ENCODE results near the gene MARCHF2.
A peak's percentile ranks its signal among the peaks of the same experiment; 100 is the strongest.
"Not testable (repeated sequence)": the region's sequence is repeated elsewhere in the genome, so short reads cannot be mapped to it uniquely, and the experiment has no call there.

MARCHF2 gene

DNA sequence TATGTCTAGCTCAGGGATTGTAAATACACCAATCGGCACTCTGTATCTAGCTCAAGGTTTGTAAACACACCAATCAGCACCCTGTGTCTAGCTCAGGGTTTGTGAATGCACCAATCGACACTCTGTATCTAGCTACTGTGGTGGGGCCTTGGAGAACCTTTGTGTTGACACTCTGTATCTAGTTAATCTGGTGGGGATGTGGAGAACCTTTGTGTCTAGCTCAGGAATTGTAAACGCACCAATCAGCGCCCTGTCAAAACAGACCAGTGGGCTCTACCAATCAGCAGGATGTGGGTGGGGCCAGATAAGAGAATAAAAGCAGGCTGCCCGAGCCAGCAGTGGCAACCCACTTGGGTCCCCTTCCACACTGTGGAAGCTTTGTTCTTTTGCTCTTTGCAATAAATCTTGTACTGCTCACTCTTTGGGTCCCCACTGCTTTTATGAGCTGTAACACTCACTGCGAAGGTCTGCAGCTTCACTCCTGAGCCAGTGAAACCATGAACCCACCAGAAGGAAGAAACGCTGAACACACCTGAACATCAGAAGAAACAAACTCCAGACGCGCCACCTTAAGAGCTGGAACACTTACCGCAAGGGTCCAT, 36.6 kb upstream of the MARCHF2 start:
- not testable (repeated sequence) for H3K9me3 ChIP-seq (ENCODE audit: control insufficient read depth, insufficient read depth, low read length); H3K4me3 ChIP-seq (ENCODE audit: low read depth, low read length); H3K36me3 ChIP-seq (ENCODE audit: control insufficient read depth, insufficient read depth, low read length); H3K27me3 ChIP-seq (ENCODE audit: control insufficient read depth, insufficient read depth, low read length); H3K9ac ChIP-seq (ENCODE audit: low read depth, low read length); H3K4me1 ChIP-seq (ENCODE audit: control insufficient read depth, insufficient read depth, low read length)

- Histone ChIP-seq H3K9ac (ENCODE audit: low read depth, low read length) (no peak overlapping the region), H3K9me3 (ENCODE audit: control insufficient read depth, insufficient read depth, low read length) (no peaks in the 10 kb centered on the region), H3K4me1 (ENCODE audit: control insufficient read depth, insufficient read depth, low read length) (no peaks in the 10 kb centered on the region), H3K4me3 (ENCODE audit: low read depth, low read length) (no peak overlapping the region), H3K27me3 (ENCODE audit: control insufficient read depth, insufficient read depth, low read length) (no peaks in the 10 kb centered on the region), H3K36me3 (ENCODE audit: control insufficient read depth, insufficient read depth, low read length) (peaks cover 8% of the 10 kb centered on the region)
These were observed 35.5 kb upstream of the MARCHF2 start for GRCh38 chr19:8377598-8377997.

DNA sequence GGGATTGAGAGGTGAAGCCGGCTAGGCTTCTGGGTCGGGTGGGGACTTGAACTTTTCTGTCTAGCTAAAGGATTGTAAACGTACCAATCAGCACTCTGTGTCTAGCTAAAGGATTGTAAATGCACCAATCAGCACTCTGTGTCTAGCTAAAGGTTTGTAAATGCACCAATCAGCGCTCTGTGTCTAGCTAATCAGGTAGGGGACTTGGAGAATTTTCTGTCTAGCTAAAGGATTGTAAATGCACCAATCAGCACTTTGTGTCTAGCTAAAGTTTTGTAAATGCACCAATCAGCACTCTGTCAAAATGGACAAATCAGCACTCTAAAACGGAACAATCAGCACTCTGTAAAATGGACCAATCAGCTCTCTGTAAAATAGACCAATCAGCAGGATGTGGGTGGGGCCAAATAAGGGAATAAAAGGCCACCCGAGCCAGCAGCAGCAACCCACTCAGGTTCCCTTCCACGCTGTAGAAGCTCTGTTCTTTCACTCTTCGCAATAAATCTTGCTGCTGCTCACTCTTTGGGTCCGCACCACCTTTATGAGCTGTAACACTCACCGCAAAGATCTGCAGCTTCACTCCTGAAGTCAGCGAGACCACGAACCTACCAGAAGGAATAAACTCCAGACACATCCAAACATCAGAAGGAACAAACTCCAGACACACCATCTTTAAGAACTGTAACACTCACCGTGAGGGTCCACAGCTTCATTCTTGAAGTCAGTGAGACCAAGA, 33.8 kb upstream of the MARCHF2 start:
- H3K36me3 ChIP-seq (ENCODE audit: control insufficient read depth, insufficient read depth, low read length); H3K27me3 ChIP-seq (ENCODE audit: control insufficient read depth, insufficient read depth, low read length); H3K4me1 ChIP-seq (ENCODE audit: control insufficient read depth, insufficient read depth, low read length); H3K9ac ChIP-seq (ENCODE audit: low read depth, low read length); H3K4me3 ChIP-seq (ENCODE audit: low read depth, low read length); H3K9me3 ChIP-seq (ENCODE audit: control insufficient read depth, insufficient read depth, low read length): not testable (repeated sequence)

- not testable (repeated sequence) for H3K4me1 ChIP-seq (ENCODE audit: control insufficient read depth, insufficient read depth, low read length); H3K27me3 ChIP-seq (ENCODE audit: control insufficient read depth, insufficient read depth, low read length); H3K36me3 ChIP-seq (ENCODE audit: control insufficient read depth, insufficient read depth, low read length); H3K4me3 ChIP-seq (ENCODE audit: low read depth, low read length); H3K9ac ChIP-seq (ENCODE audit: low read depth, low read length); H3K9me3 ChIP-seq (ENCODE audit: control insufficient read depth, insufficient read depth, low read length)
These were observed 28.5 kb upstream of the MARCHF2 start for GRCh38 chr19:8384569-8384968.

DNA sequence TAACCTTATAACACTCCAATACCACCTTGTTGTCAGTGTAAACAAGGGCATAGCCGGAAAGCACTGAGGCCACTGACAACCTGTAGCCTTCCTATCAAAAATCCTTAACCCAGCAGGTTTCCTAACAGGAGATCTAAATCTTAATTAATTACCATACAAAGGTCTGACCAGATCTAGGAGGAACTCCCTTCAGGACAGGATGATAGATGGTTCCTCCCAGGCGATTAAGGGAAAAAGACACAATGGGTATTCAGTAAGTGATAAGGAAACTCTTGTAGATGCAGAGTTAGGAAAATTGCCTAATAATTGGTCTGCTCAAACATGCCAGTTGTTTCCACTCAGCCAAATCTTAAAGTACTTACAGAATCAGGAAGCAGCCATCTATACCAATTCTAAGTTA, 28.0 kb upstream of the MARCHF2 start:
- H3K4me3 ChIP-seq (ENCODE audit: low read depth, low read length); H3K4me1 ChIP-seq (ENCODE audit: control insufficient read depth, insufficient read depth, low read length); H3K36me3 ChIP-seq (ENCODE audit: control insufficient read depth, insufficient read depth, low read length): not testable (repeated sequence)

GRCh38 chr19:8385566-8385965, 27.5 kb upstream of the MARCHF2 start:
- H3K4me1 ChIP-seq (ENCODE audit: control insufficient read depth, insufficient read depth, low read length); H3K36me3 ChIP-seq (ENCODE audit: control insufficient read depth, insufficient read depth, low read length); H3K9me3 ChIP-seq (ENCODE audit: control insufficient read depth, insufficient read depth, low read length); H3K27me3 ChIP-seq (ENCODE audit: control insufficient read depth, insufficient read depth, low read length); H3K4me3 ChIP-seq (ENCODE audit: low read depth, low read length); H3K9ac ChIP-seq (ENCODE audit: low read depth, low read length): not testable (repeated sequence)

More for the DNA sequence above, 28.0 kb upstream of the MARCHF2 start:
- not testable (repeated sequence) for H3K9me3 ChIP-seq (ENCODE audit: control insufficient read depth, insufficient read depth, low read length); H3K27me3 ChIP-seq (ENCODE audit: control insufficient read depth, insufficient read depth, low read length); H3K9ac ChIP-seq (ENCODE audit: low read depth, low read length)

GRCh38 chr19:8386419-8386818, 26.7 kb upstream of the MARCHF2 start:
- not testable (repeated sequence) for H3K9ac ChIP-seq (ENCODE audit: low read depth, low read length); H3K9me3 ChIP-seq (ENCODE audit: control insufficient read depth, insufficient read depth, low read length); H3K4me1 ChIP-seq (ENCODE audit: control insufficient read depth, insufficient read depth, low read length); H3K27me3 ChIP-seq (ENCODE audit: control insufficient read depth, insufficient read depth, low read length); H3K4me3 ChIP-seq (ENCODE audit: low read depth, low read length); H3K36me3 ChIP-seq (ENCODE audit: control insufficient read depth, insufficient read depth, low read length)

DNA sequence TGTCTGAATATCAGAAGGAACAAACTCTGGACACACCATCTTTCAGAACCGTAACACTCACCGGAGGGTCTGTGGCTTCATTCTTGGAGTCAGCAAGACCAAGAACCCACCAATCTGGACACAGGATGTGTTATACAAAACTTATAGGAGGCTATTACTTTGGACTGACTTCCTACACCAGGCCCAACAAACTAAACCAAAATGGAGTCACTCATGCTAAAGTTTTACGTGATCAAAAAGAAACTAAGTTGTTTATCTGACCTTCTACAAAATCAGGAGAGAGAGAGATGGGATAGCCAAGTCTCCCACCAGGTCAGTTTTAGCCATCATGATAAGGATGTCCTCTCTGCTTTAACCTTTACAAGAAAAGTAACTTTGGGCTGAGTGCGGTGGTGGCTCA, 26.1 kb upstream of the MARCHF2 start:
- no peaks in the 10 kb centered on the region for H3K27me3 ChIP-seq (ENCODE audit: control insufficient read depth, insufficient read depth, low read length)
- H3K9ac ChIP-seq (ENCODE audit: low read depth, low read length), result no peak overlapping the region
- no peaks in the 10 kb centered on the region for H3K4me1 ChIP-seq (ENCODE audit: control insufficient read depth, insufficient read depth, low read length)
- no peak overlapping the region for H3K4me3 ChIP-seq (ENCODE audit: low read depth, low read length)
- no peaks in the 10 kb centered on the region for H3K36me3 ChIP-seq (ENCODE audit: control insufficient read depth, insufficient read depth, low read length)
- H3K9me3 ChIP-seq (ENCODE audit: control insufficient read depth, insufficient read depth, low read length), result no peaks in the 10 kb centered on the region

DNA sequence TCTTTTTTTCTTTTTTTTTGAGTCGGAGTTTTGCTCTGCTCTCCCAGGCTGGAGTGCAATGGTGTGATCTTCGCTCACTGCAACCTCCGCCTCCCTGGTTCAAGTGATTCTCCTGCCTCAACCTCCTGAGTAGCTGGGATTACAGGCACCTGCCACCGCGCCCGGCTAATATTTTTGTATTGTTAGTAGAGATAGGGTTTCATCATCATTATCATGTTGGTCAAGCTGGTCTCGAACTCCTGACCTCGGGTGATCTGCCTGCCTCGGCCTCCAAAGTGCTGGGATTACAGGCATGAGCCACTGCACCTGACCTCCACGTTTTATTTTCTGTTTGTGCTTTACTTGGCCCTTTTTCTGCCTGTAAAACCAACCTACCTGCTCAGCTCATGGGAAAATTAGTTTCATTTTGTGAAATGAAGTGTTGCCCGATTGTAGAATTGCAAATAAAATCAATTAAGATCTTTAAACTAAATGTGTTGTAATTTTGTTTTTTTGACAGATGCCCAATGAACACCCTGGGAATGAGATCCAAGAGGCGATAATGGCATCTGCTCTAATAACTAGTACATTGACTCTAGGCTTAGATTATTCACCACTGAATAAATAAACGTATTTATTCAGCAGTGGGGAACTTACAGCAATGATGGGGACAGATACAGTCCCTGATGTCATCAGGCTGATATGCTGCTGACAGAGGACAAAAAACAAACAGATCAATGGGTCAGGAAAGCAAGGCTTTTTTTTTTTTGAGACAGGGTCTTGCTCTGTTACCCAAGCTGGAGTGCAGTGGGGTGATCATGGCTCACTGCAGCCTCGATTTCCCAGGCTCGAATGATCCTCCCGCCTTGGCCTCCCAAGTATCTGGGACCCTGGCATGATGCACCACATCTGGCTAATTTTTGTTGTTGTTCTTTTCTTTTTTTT, 25.2 kb upstream of the MARCHF2 start:
- Histone ChIP-seq H3K9ac (ENCODE audit: low read depth, low read length) (no peak overlapping the region), H3K9me3 (ENCODE audit: control insufficient read depth, insufficient read depth, low read length) (no peaks in the 10 kb centered on the region), H3K27me3 (ENCODE audit: control insufficient read depth, insufficient read depth, low read length) (no peaks in the 10 kb centered on the region), H3K4me3 (ENCODE audit: low read depth, low read length) (no peak overlapping the region), H3K36me3 (ENCODE audit: control insufficient read depth, insufficient read depth, low read length) (no peaks in the 10 kb centered on the region), H3K4me1 (ENCODE audit: control insufficient read depth, insufficient read depth, low read length) (no peaks in the 10 kb centered on the region)

DNA sequence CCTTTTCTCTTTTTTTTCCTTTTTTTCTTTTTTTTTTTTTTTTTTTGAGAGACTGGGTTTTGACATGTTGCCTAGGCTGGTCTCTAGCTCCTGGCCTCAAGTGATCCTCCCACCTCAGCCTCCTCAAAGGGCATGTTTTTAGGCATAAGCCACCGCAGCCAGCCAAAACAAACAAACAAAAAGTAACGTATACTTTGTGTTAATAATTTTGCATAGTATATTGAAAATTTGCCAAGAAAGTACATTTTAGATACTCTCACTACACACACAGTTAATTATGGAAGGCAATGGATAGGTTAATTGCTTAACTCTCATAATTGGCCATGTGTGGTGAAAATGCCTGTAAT, 24.5 kb upstream of the MARCHF2 start:
- no peaks in the 10 kb centered on the region for H3K9me3 ChIP-seq (ENCODE audit: control insufficient read depth, insufficient read depth, low read length)
- no peaks in the 10 kb centered on the region for H3K36me3 ChIP-seq (ENCODE audit: control insufficient read depth, insufficient read depth, low read length)
- no peaks in the 10 kb centered on the region for H3K4me1 ChIP-seq (ENCODE audit: control insufficient read depth, insufficient read depth, low read length)
- H3K27me3 ChIP-seq (ENCODE audit: control insufficient read depth, insufficient read depth, low read length), result no peaks in the 10 kb centered on the region
- no peak overlapping the region for H3K9ac ChIP-seq (ENCODE audit: low read depth, low read length)
- no peak overlapping the region for H3K4me3 ChIP-seq (ENCODE audit: low read depth, low read length)

DNA sequence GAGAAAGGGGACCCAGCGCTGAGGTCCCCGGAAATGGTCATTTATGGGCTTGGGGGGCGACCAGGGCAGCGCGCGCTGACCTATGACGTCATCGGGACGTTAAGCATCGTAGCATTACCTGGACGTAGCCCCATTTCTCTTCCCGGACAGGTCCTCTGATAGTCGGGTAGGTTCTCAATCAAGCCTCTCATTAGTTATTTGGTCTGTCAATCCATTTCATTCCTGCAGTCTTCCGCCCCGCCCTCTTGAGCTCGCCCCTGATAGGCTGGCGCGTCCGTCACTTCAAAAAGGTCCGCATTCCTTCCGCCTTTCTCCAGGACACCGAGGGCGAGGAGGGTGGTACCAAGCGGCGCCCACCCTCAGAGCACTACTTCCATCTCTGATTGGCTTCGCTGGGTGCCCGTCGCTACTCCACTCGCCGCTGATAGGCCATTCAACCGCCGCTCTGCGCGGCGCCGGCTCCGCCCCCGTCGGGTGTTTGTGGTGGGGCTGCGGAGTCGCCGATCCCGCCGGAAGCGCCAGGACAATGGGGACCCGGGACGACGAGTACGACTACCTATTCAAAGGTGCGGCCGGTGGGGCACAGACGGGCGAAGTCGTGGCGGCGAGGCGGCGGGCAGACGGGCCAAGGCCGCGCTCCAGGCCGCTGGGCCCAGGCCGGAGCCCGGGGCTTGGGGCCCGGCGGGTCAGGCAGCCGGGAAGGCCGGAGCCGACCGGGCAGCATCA, 23.1 kb upstream of the MARCHF2 start, which contains the start of gene RAB11B:
TSS of gene RAB11B (plus strand) at position 470 of the 726 bp plus-strand sequence. CDS start at position 527, 57 bp downstream.
- Histone ChIP-seq H3K27me3 (ENCODE audit: control insufficient read depth, insufficient read depth, low read length) (no peaks in the 10 kb centered on the region), H3K9me3 (ENCODE audit: control insufficient read depth, insufficient read depth, low read length) (no peaks in the 10 kb centered on the region), H3K9ac (ENCODE audit: low read depth, low read length) (peak within 1 kb of the TSS; percentile 97), H3K4me1 (ENCODE audit: control insufficient read depth, insufficient read depth, low read length) (no peaks in the 10 kb centered on the region), H3K4me3 (ENCODE audit: low read depth, low read length) (peak within 1 kb of the TSS; percentile 81), H3K36me3 (ENCODE audit: control insufficient read depth, insufficient read depth, low read length) (no peaks in the 10 kb centered on the region)
